ENCODE data around the gene RCOR1.

- TF ChIP-seq, protein P1, sequence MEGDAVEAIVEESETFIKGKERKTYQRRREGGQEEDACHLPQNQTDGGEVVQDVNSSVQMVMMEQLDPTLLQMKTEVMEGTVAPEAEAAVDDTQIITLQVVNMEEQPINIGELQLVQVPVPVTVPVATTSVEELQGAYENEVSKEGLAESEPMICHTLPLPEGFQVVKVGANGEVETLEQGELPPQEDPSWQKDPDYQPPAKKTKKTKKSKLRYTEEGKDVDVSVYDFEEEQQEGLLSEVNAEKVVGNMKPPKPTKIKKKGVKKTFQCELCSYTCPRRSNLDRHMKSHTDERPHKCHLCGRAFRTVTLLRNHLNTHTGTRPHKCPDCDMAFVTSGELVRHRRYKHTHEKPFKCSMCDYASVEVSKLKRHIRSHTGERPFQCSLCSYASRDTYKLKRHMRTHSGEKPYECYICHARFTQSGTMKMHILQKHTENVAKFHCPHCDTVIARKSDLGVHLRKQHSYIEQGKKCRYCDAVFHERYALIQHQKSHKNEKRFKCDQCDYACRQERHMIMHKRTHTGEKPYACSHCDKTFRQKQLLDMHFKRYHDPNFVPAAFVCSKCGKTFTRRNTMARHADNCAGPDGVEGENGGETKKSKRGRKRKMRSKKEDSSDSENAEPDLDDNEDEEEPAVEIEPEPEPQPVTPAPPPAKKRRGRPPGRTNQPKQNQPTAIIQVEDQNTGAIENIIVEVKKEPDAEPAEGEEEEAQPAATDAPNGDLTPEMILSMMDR (IDR thresholded peaks at IDR 0.05) = no peak
- TF ChIP-seq ZFX (IDR thresholded peaks at IDR 0.05; ENCODE audit: borderline replicate concordance) = no peak
These were observed 5.9 kb upstream of the RCOR1 start for GRCh38 chr14:102586420-102587104.
